ENCODE results near the gene GHRHR. TPM values are rescaled to one million over a fixed set of nuclear protein-coding genes. Genes with fewer than 3 reads are reported as not detected.

GHRHR gene
- total RNA-seq, 4 donors from 2014 or later: not detected

- WGBS, 2 donors: 86 to 93% methylated on average over 8 of the region's 8 CpGs
- DNase-seq: no peak
- intact Hi-C loops (cut with DNase I): no loop called here
Measured at GRCh38 chr7:30986331-30986730, 22.6 kb downstream of the GHRHR start.

GRCh38 chr7:30986738-30987137 lies 23.0 kb downstream of the GHRHR start:
- peaks cover 10 to 37% (median 11%) of the 10 kb centered on the region in 3 donors for H3K4me1 ChIP-seq
- H3K9me3 ChIP-seq: no peaks in the 10 kb centered on the region
- TF ChIP-seq CTCF (IDR thresholded peaks at IDR 0.05): no peak
- TF ChIP-seq POLR2A (IDR thresholded peaks at IDR 0.05): no peak
- H3K36me3 ChIP-seq: no peaks in the 10 kb centered on the region
- intact Hi-C loops (cut with DNase I): no loop called here
- no peak overlapping the region for H3K27ac ChIP-seq
- 60 to 73% methylated on average over 15 to 16 of the region's 16 CpGs for WGBS, 2 donors
- no peak for DNase-seq
- H3K4me3 ChIP-seq: no peak overlapping the region
- H3K27me3 ChIP-seq: peaks cover 0 to 19% (median 0%) of the 10 kb centered on the region in 4 donors

More at GRCh38 chr7:30986331-30986730, 22.6 kb downstream of the GHRHR start:
- Histone ChIP-seq H3K36me3 (no peaks in the 10 kb centered on the region), H3K9me3 (no peaks in the 10 kb centered on the region), H3K4me1 (peaks cover 10 to 37% (median 11%) of the 10 kb centered on the region in 3 donors), H3K27ac (no peak overlapping the region), H3K4me3 (no peak overlapping the region), H3K27me3 (peaks cover 0 to 19% (median 0%) of the 10 kb centered on the region in 4 donors)
- TF ChIP-seq POLR2A (IDR thresholded peaks at IDR 0.05): no peak
- no peak for TF ChIP-seq CTCF (IDR thresholded peaks at IDR 0.05)

- no peak overlapping the region for H3K4me3 ChIP-seq
- WGBS, 2 donors: 80 to 83% methylated on average over 6 to 7 of the region's 7 CpGs
- intact Hi-C loops (cut with DNase I): no loop called here
- no peak for TF ChIP-seq CTCF (IDR thresholded peaks at IDR 0.05)
- TF ChIP-seq POLR2A (IDR thresholded peaks at IDR 0.05): no peak
- DNase-seq: no peak
- no peaks in the 10 kb centered on the region for H3K36me3 ChIP-seq
- H3K9me3 ChIP-seq: no peaks in the 10 kb centered on the region
- H3K4me1 ChIP-seq: peaks cover 10 to 39% (median 11%) of the 10 kb centered on the region in 3 donors
- peaks cover 0 to 19% (median 0%) of the 10 kb centered on the region in 4 donors for H3K27me3 ChIP-seq
- no peak overlapping the region for H3K27ac ChIP-seq
Measured at GRCh38 chr7:30987178-30987577, 23.4 kb downstream of the GHRHR start.

- H3K4me3 ChIP-seq: no peak overlapping the region
Measured at GRCh38 chr7:30987936-30988335, 24.2 kb downstream of the GHRHR start.

More at GRCh38 chr7:30987936-30988335, 24.2 kb downstream of the GHRHR start:
- no peaks in the 10 kb centered on the region for H3K9me3 ChIP-seq
- H3K36me3 ChIP-seq: no peaks in the 10 kb centered on the region
- WGBS, 2 donors: 76 to 83% methylated on average over 5 of the region's 5 CpGs
- TF ChIP-seq POLR2A (IDR thresholded peaks at IDR 0.05): no peak
- no peak for TF ChIP-seq CTCF (IDR thresholded peaks at IDR 0.05)
- H3K27me3 ChIP-seq: peaks cover 0 to 19% (median 0%) of the 10 kb centered on the region in 4 donors
- H3K4me1 ChIP-seq: peaks cover 14 to 47% (median 16%) of the 10 kb centered on the region in 3 donors
- H3K27ac ChIP-seq: no peak overlapping the region
- no peak for DNase-seq
- intact Hi-C loops (cut with DNase I): no loop called here

Data from esophagus squamous epithelium (tissue), 5 donors.